HEK293 (cell line): ENCODE measurements around the gene PRSS16.
A peak's percentile ranks its signal among the peaks of the same experiment; 100 is the strongest.

ENCODE experiments used
- CTCF ChIA-PET: fragments of 350-600 bp; formaldehyde crosslinking; extraction: SDS; loops from one replicate; lab custom pipeline; 2021; ENCODE audit warnings: antibody characterized with exemption; lab: Yijun Ruan, JAX
- POLR2A ChIA-PET: fragments of 300-600 bp; formaldehyde crosslinking; extraction: SDS; loops from one replicate; lab custom pipeline; 2020; ENCODE audit warnings: antibody characterized with exemption, inconsistent platforms; lab: Yijun Ruan, JAX
- H3K27ac ChIP-seq: fragments of 200-500 bp; sonication (Bioruptor generic); 2 replicates; pipeline ENCODE4 v1.5.1; 2014; ENCODE audit warnings: low read depth, low read length, control low read depth, inconsistent platforms; ENCODE audit errors: extremely low read depth
- H3K36me3 ChIP-seq, 2 experiments: fragments of 200-500 bp in 1 of 2; sonication (Bioruptor generic) in 1 of 2; 1 replicate in 1 of 2; 2 replicates in 1 of 2; pipeline ENCODE4 v1.5.1; 2014 to 2017; ENCODE audit warnings: inconsistent platforms in 2 of 2, low read length in 2 of 2; ENCODE audit not compliant: control insufficient read depth in 2 of 2, insufficient read depth in 1 of 2
- H3K4me1 ChIP-seq: fragments of 200-500 bp; sonication (Bioruptor generic); 2 replicates; pipeline ENCODE4 v1.5.1; 2014; ENCODE audit warnings: mild to moderate bottlenecking, low read length, inconsistent platforms; ENCODE audit not compliant: control insufficient read depth, insufficient read depth
- H3K4me3 ChIP-seq: 2 replicates; pipeline ENCODE4 v1.5.1; 2011; ENCODE audit warnings: low read depth, mild to moderate bottlenecking, control low read depth, low read length, moderate library complexity
- H3K9me3 ChIP-seq: fragments of 200-500 bp; sonication (Bioruptor generic); 2 replicates; pipeline ENCODE4 v1.5.1; 2014; ENCODE audit warnings: low read depth, low read length, inconsistent platforms; ENCODE audit not compliant: control insufficient read depth, insufficient read depth
- ATF2 ChIP-seq: fragments of 450-650 bp; formaldehyde crosslinking; IDR thresholded peaks from 2 replicates; pipeline ENCODE4 v1.5.1; 2016; ENCODE audit warnings: missing biosample characterization, missing genetic modification characterization, low read depth
- GLIS1 ChIP-seq: fragments of 450-650 bp; formaldehyde crosslinking; IDR thresholded peaks from 2 replicates; pipeline ENCODE4 v1.5.1; 2016; ENCODE audit warnings: missing biosample characterization, missing genetic modification characterization
- IKZF3 ChIP-seq: fragments of 450-650 bp; IDR thresholded peaks from 2 replicates; pipeline ENCODE4 v1.5.0; 2018; ENCODE audit warnings: missing biosample characterization, mild to moderate bottlenecking, missing genetic modification characterization, moderate library complexity
- KLF10 ChIP-seq: fragments of 450-650 bp; IDR thresholded peaks from 2 replicates; pipeline ENCODE4 v1.5.1; 2018; ENCODE audit warnings: missing biosample characterization, mild to moderate bottlenecking, missing genetic modification characterization
- KLF17 ChIP-seq: fragments of 450-650 bp; formaldehyde crosslinking; IDR thresholded peaks from 2 replicates; pipeline ENCODE4 v1.5.1; 2016; ENCODE audit warnings: missing biosample characterization, missing genetic modification characterization
- MZF1 ChIP-seq: fragments of 450-650 bp; formaldehyde crosslinking; IDR thresholded peaks from 2 replicates; pipeline ENCODE4 v1.5.1; 2017; ENCODE audit warnings: missing biosample characterization, missing genetic modification characterization, borderline replicate concordance
- SP3 ChIP-seq: fragments of 450-650 bp; formaldehyde crosslinking; IDR thresholded peaks from 2 replicates; pipeline ENCODE4 v1.5.1; 2016; ENCODE audit warnings: missing biosample characterization, missing genetic modification characterization
- SP7 ChIP-seq: fragments of 450-650 bp; formaldehyde crosslinking; IDR thresholded peaks from 2 replicates; pipeline ENCODE4 v1.5.1; 2016; ENCODE audit warnings: missing biosample characterization, missing genetic modification characterization
- TRIM28 ChIP-seq: IDR thresholded peaks from 2 replicates; pipeline ENCODE4 v1.6.1; 2011; ENCODE audit warnings: low read length, control low read depth, borderline replicate concordance
- ZBTB48 ChIP-seq: fragments of 450-650 bp; formaldehyde crosslinking; IDR thresholded peaks from 2 replicates; pipeline ENCODE4 v1.5.1; 2016; ENCODE audit warnings: missing biosample characterization, missing genetic modification characterization
- ZFP69B ChIP-seq: fragments of 450-650 bp; formaldehyde crosslinking; IDR thresholded peaks from 2 replicates; pipeline ENCODE4 v1.5.1; 2016; ENCODE audit warnings: missing biosample characterization, missing genetic modification characterization
- ZNF10 ChIP-seq: fragments of 450-650 bp; formaldehyde crosslinking; IDR thresholded peaks from 2 replicates; pipeline ENCODE4 v1.5.1; 2017; ENCODE audit warnings: missing biosample characterization, missing genetic modification characterization
- ZNF112 ChIP-seq: fragments of 450-650 bp; formaldehyde crosslinking; IDR thresholded peaks from 2 replicates; pipeline ENCODE4 v1.5.0; 2017; ENCODE audit warnings: missing biosample characterization, missing genetic modification characterization
- ZNF146 ChIP-seq: fragments of 450-650 bp; formaldehyde crosslinking; IDR thresholded peaks from 2 replicates; pipeline ENCODE4 v1.5.1; 2016; ENCODE audit warnings: missing biosample characterization, missing genetic modification characterization
- ZNF16 ChIP-seq: fragments of 450-650 bp; formaldehyde crosslinking; IDR thresholded peaks from 2 replicates; pipeline ENCODE4 v1.5.1; 2016; ENCODE audit warnings: low read depth, missing biosample characterization, missing genetic modification characterization
- ZNF169 ChIP-seq: fragments of 450-650 bp; formaldehyde crosslinking; IDR thresholded peaks from 2 replicates; pipeline ENCODE4 v1.5.1; 2016; ENCODE audit warnings: missing biosample characterization, missing genetic modification characterization
- ZNF274 ChIP-seq, 2 experiments: fragments of 200-500 bp in 1 of 2; fragments of 450-650 bp in 1 of 2; sonication (Bioruptor generic) in 1 of 2; formaldehyde crosslinking in 1 of 2; IDR thresholded peaks; 2 replicates each; pipeline versions ENCODE4 v1.5.1 to v1.6.1; 2014 to 2016; ENCODE audit warnings: borderline replicate concordance in 1 of 2, inconsistent platforms in 1 of 2, low read length in 1 of 2, missing biosample characterization in 1 of 2, missing genetic modification characterization in 1 of 2
- ZNF335 ChIP-seq: fragments of 450-650 bp; formaldehyde crosslinking; conservative IDR thresholded peaks from 2 replicates; pipeline ENCODE4 v1.5.1; 2016; ENCODE audit warnings: missing biosample characterization, missing genetic modification characterization
- ZNF366 ChIP-seq: fragments of 450-650 bp; formaldehyde crosslinking; conservative IDR thresholded peaks from 2 replicates; pipeline ENCODE4 v1.5.1; 2016; ENCODE audit warnings: missing biosample characterization, missing genetic modification characterization
- ZNF510 ChIP-seq: fragments of 450-650 bp; formaldehyde crosslinking; IDR thresholded peaks from 2 replicates; pipeline ENCODE4 v1.5.1; 2018; ENCODE audit warnings: mild to moderate bottlenecking, missing genetic modification characterization, missing biosample characterization; ENCODE audit not compliant: insufficient replicate concordance
- ZNF561 ChIP-seq: fragments of 450-650 bp; IDR thresholded peaks from 2 replicates; pipeline ENCODE4 v1.5.1; 2018; ENCODE audit warnings: missing biosample characterization, missing genetic modification characterization, borderline replicate concordance
- ZNF580 ChIP-seq: fragments of 450-650 bp; formaldehyde crosslinking; IDR thresholded peaks from 2 replicates; pipeline ENCODE4 v1.5.1; 2016; ENCODE audit warnings: missing biosample characterization, missing genetic modification characterization
- ZNF600 ChIP-seq: fragments of 450-650 bp; formaldehyde crosslinking; IDR thresholded peaks from 2 replicates; pipeline ENCODE4 v1.5.1; 2016; ENCODE audit warnings: missing biosample characterization, missing genetic modification characterization
- ZNF623 ChIP-seq: fragments of 450-650 bp; formaldehyde crosslinking; IDR thresholded peaks from 2 replicates; pipeline ENCODE4 v1.5.1; 2016; ENCODE audit warnings: missing biosample characterization, missing genetic modification characterization
- ZNF629 ChIP-seq: fragments of 450-650 bp; formaldehyde crosslinking; IDR thresholded peaks from 2 replicates; pipeline ENCODE4 v1.5.1; 2017; ENCODE audit warnings: missing biosample characterization, missing genetic modification characterization
- ZNF645 ChIP-seq: fragments of 450-650 bp; formaldehyde crosslinking; IDR thresholded peaks from 2 replicates; pipeline ENCODE4; 2016; ENCODE audit warnings: missing biosample characterization, missing genetic modification characterization
- ZSCAN16 ChIP-seq: fragments of 450-650 bp; formaldehyde crosslinking; IDR thresholded peaks from 2 replicates; pipeline ENCODE4 v1.5.1; 2016; ENCODE audit warnings: missing biosample characterization, missing genetic modification characterization
- ZSCAN30 ChIP-seq: fragments of 450-650 bp; IDR thresholded peaks from 2 replicates; pipeline ENCODE4 v1.5.1; 2018; ENCODE audit warnings: missing biosample characterization, mild to moderate bottlenecking, missing genetic modification characterization, moderate library complexity
- ZSCAN4 ChIP-seq: fragments of 450-650 bp; formaldehyde crosslinking; IDR thresholded peaks from 2 replicates; pipeline ENCODE4 v1.5.1; 2017; ENCODE audit warnings: missing biosample characterization, missing genetic modification characterization

Gene PRSS16

GRCh38 chr6:27294409-27294808, 46.9 kb downstream of the PRSS16 start:
- ChIA-PET POLR2A (interaction anchor here (0.6 to 1.4 kb wide), 5 partner anchors 43 to 998 kb away, joined by 3 to 13 read pairs (median 4); no protein-coding TSS in a partner anchor), CTCF (interaction anchor here (0.7 kb wide), 1 partner anchor 33 kb away, joined by 3 read pairs; no protein-coding TSS in a partner anchor)
- Histone ChIP-seq H3K4me1 (no peaks in the 10 kb centered on the region), H3K4me3 (no peak overlapping the region), H3K27ac (no peak overlapping the region), H3K9me3 (no peaks in the 10 kb centered on the region), H3K36me3 (no peaks in the 10 kb centered on the region)
- TF ChIP-seq ZNF335 (tag by site-specific recombination) (peak; percentile 38; the same call in 1 of the 2 replicates), ZBTB48 (tag by site-specific recombination) (peak; percentile 64), ZNF561 (tag by site-specific recombination) (no peak), IKZF3 (peak; percentile 69), ZNF274 (IDR thresholded peaks at IDR 0.05; ENCODE audit: low read length) (no peak), ZNF274 (tag by site-specific recombination; IDR thresholded peaks at IDR 0.05; ENCODE audit: borderline replicate concordance) (no peak), ZNF366 (tag by site-specific recombination) (0 out of 2 replicates have a peak, but pooled peaks have one; percentile 26), ZSCAN4 (tag by site-specific recombination) (peak; percentile 72), ZFP69B (tag by site-specific recombination) (peak; percentile 48), KLF17 (tag by site-specific recombination) (0 out of 2 replicates have a peak, but pooled peaks have one; percentile 19), GLIS1 (tag by site-specific recombination) (no peak), ZNF16 (tag by site-specific recombination) (peak; percentile 69)

- no peaks in the 10 kb centered on the region for H3K36me3 ChIP-seq
- H3K4me1 ChIP-seq = no peaks in the 10 kb centered on the region
- ChIA-PET POLR2A (interaction anchor here (0.7 to 1.9 kb wide), 22 partner anchors 9 to 599 kb away, joined by 3 to 16 read pairs (median 4); partner anchors contain the start of genes POM121L2 and ZNF184), CTCF (interaction anchor here (0.5 to 1.7 kb wide), 12 partner anchors 9 to 1120 kb away, joined by 3 to 7 read pairs (median 4); partner anchors contain the start of gene POM121L2)
- H3K27ac ChIP-seq = peak overlapping the region; percentile 47; the same call in 1 of the 2 replicates
- H3K9me3 ChIP-seq = no peaks in the 10 kb centered on the region
- H3K4me3 ChIP-seq = peak overlapping the region; percentile 83
- TF ChIP-seq ZNF16 (tag by site-specific recombination) (no peak), ZNF600 (tag by site-specific recombination) (peak; percentile 71; the same call in 1 of the 2 replicates), MZF1 (tag by site-specific recombination) (peak; percentile 97), ZNF510 (tag by site-specific recombination) (peak; percentile 51), ZSCAN16 (tag by site-specific recombination) (0 out of 2 replicates have a peak, but pooled peaks have one; percentile 55), TRIM28 (peak; percentile 53; the same call in 1 of the 2 replicates), SP7 (tag by site-specific recombination) (peak; percentile 61), ZNF580 (peak; percentile 88), ATF2 (tag by site-specific recombination) (0 out of 2 replicates have a peak, but pooled peaks have one; percentile 13), ZNF169 (tag by site-specific recombination) (no peak), ZNF10 (tag by site-specific recombination) (0 out of 2 replicates have a peak, but pooled peaks have one; percentile 87), ZNF146 (tag by site-specific recombination) (no peak), ZNF112 (tag by site-specific recombination) (no peak), ZNF623 (tag by site-specific recombination) (peak; percentile 12; the same call in 1 of the 2 replicates), KLF10 (tag by site-specific recombination) (peak; percentile 32; the same call in 1 of the 2 replicates), ZNF645 (tag by site-specific recombination) (no peak), ZSCAN30 (tag by site-specific recombination) (peak; percentile 93), ZNF629 (peak; percentile 66; the same call in 1 of the 2 replicates), SP3 (tag by site-specific recombination) (peak; percentile 31; the same call in 1 of the 2 replicates)
Measured at GRCh38 chr6:27295301-27296079, 48.0 kb downstream of the PRSS16 start.
